HEK293 (cell line): ENCODE measurements around the gene NNT.

Experiments
- CTCF ChIP-seq: fragments of 450-650 bp; formaldehyde crosslinking; IDR thresholded peaks from 2 replicates; pipeline ENCODE4 v1.5.1; 2016; ENCODE audit warnings: missing biosample characterization, missing genetic modification characterization
- ZBTB1 ChIP-seq: fragments of 450-650 bp; formaldehyde crosslinking; IDR thresholded peaks from 2 replicates; pipeline ENCODE4 v1.5.1; 2016; ENCODE audit warnings: missing biosample characterization, missing genetic modification characterization
- ZBTB11 ChIP-seq: fragments of 450-650 bp; formaldehyde crosslinking; conservative IDR thresholded peaks from 2 replicates; pipeline ENCODE4 v1.5.1; 2016; ENCODE audit warnings: low read depth, missing biosample characterization, missing genetic modification characterization
- ZNF114 ChIP-seq: fragments of 450-650 bp; formaldehyde crosslinking; IDR thresholded peaks from 2 replicates; pipeline ENCODE4 v1.5.0; 2017; ENCODE audit warnings: missing biosample characterization, missing genetic modification characterization
- ZNF140 ChIP-seq: fragments of 450-650 bp; formaldehyde crosslinking; IDR thresholded peaks from 2 replicates; pipeline ENCODE4 v1.5.1; 2016; ENCODE audit warnings: missing biosample characterization, missing genetic modification characterization
- ZNF157 ChIP-seq: fragments of 450-650 bp; formaldehyde crosslinking; IDR thresholded peaks from 2 replicates; pipeline ENCODE4 v1.5.1; 2016; ENCODE audit warnings: missing biosample characterization, missing genetic modification characterization
- ZNF274 ChIP-seq, 2 experiments: fragments of 200-500 bp in 1 of 2; fragments of 450-650 bp in 1 of 2; sonication (Bioruptor generic) in 1 of 2; formaldehyde crosslinking in 1 of 2; IDR thresholded peaks; 2 replicates each; pipeline versions ENCODE4 v1.5.1 to v1.6.1; 2014 to 2016; ENCODE audit warnings: borderline replicate concordance in 1 of 2, inconsistent platforms in 1 of 2, low read length in 1 of 2, missing biosample characterization in 1 of 2, missing genetic modification characterization in 1 of 2
- ZNF514 ChIP-seq: fragments of 450-650 bp; formaldehyde crosslinking; IDR thresholded peaks from 2 replicates; pipeline ENCODE4 v1.5.1; 2016; ENCODE audit warnings: missing biosample characterization, missing genetic modification characterization
- ZNF544 ChIP-seq: fragments of 450-650 bp; formaldehyde crosslinking; IDR thresholded peaks from 2 replicates; pipeline ENCODE4 v1.5.0; 2017; ENCODE audit warnings: missing biosample characterization, missing genetic modification characterization
- ZNF639 ChIP-seq: fragments of 450-650 bp; formaldehyde crosslinking; IDR thresholded peaks from 2 replicates; pipeline ENCODE4 v1.5.1; 2016; ENCODE audit warnings: missing biosample characterization, missing genetic modification characterization
- ZSCAN18 ChIP-seq: fragments of 450-650 bp; formaldehyde crosslinking; IDR thresholded peaks from 2 replicates; pipeline ENCODE4 v1.5.1; 2016; ENCODE audit warnings: missing biosample characterization, missing genetic modification characterization

- TF ChIP-seq ZNF514 (tag by site-specific recombination), result no peak
- TF ChIP-seq ZNF639 (tag by site-specific recombination), result no peak
- no peak for TF ChIP-seq ZNF140 (tag by site-specific recombination)
- TF ChIP-seq CTCF (tag by site-specific recombination), result no peak
- TF ChIP-seq ZNF114 (tag by site-specific recombination), result no peak
- TF ChIP-seq ZBTB11 (tag by site-specific recombination), result no peak
- no peak for TF ChIP-seq ZNF544 (tag by site-specific recombination)
- no peak for TF ChIP-seq ZBTB1
- TF ChIP-seq ZNF157 (tag by site-specific recombination), result no peak
- no peak for TF ChIP-seq ZSCAN18 (tag by site-specific recombination)
- TF ChIP-seq ZNF274 (IDR thresholded peaks at IDR 0.05; ENCODE audit: low read length), result no peak
- no peak for TF ChIP-seq ZNF274 (tag by site-specific recombination; IDR thresholded peaks at IDR 0.05; ENCODE audit: borderline replicate concordance)
Measured at GRCh38 chr5:43622074-43622473, 19.1 kb downstream of the NNT start.
